PC-3 (cell line): Measurements from ENCODE around the gene PCSK5. TPM values are rescaled to one million over a fixed set of nuclear protein-coding genes. Genes with fewer than 3 reads are reported as not detected.

ENCODE experiments used
- ATAC-seq: fragments of 200-7000 bp; cut with Tn5 transposase; 2 replicates; pipeline ENCODE4 v1.9.1; 2020; ENCODE audit warnings: mild to moderate bottlenecking, moderate library complexity
- BruUV-seq: library from RNA; stranded (reverse); fragments of 400-500 nt; replicated peaks from 2 replicates; lab custom pipeline; 2021; lab: Mats Ljungman, UMichigan
- CTCF ChIA-PET: fragments of 300-600 bp; sonication (Branson Sonifier 250); formaldehyde crosslinking; loops from one replicate; lab custom pipeline; 2022; ENCODE audit warnings: antibody characterized with exemption; lab: Charles Lee
- POLR2A ChIA-PET: fragments of 300-600 bp; sonication (Branson Sonifier 250); formaldehyde crosslinking; loops from one replicate; lab custom pipeline; 2022; ENCODE audit warnings: antibody characterized with exemption; ENCODE audit not compliant: unreplicated experiment; lab: Charles Lee
- DNase-seq: peaks from one replicate; pipeline ENCODE4 v3.0.0-alpha.2; 2015
- H2AFZ ChIP-seq: fragments of 300-600 bp; sonication (generic); 2 replicates; pipeline ENCODE4 v1.6.0; 2016; ENCODE audit warnings: antibody characterized with exemption, low read length
- H3F3A ChIP-seq: fragments of 300-600 bp; sonication (generic); one replicate; pipeline ENCODE4 v1.6.0; 2017; ENCODE audit warnings: antibody characterized with exemption, low read length, control low read depth, mild to moderate bottlenecking; ENCODE audit not compliant: unreplicated experiment
- H3K27ac ChIP-seq: fragments of 300-600 bp; sonication (generic); 2 replicates; pipeline ENCODE4 v1.5.1; 2016; ENCODE audit warnings: mild to moderate bottlenecking, low read length
- H3K27me3 ChIP-seq: fragments of 300-600 bp; sonication (generic); 2 replicates; pipeline ENCODE4 v1.6.1; 2016; ENCODE audit warnings: low read length, mixed read lengths
- H3K36me3 ChIP-seq: fragments of 300-600 bp; sonication (generic); 2 replicates; pipeline ENCODE4 v1.6.1; 2016; ENCODE audit warnings: low read depth, mixed run types, low read length, mixed read lengths
- H3K4me1 ChIP-seq: fragments of 300-600 bp; sonication (generic); 2 replicates; pipeline ENCODE4 v1.5.1; 2016; ENCODE audit warnings: low read length; ENCODE audit not compliant: insufficient read depth
- H3K4me2 ChIP-seq: fragments of 300-600 bp; sonication (generic); 2 replicates; pipeline ENCODE4 v1.6.0; 2016; ENCODE audit warnings: low read length
- H3K4me3 ChIP-seq: fragments of 300-600 bp; sonication (generic); 2 replicates; pipeline ENCODE4 v1.5.1; 2016; ENCODE audit warnings: mild to moderate bottlenecking, low read length, mixed read lengths
- H3K79me2 ChIP-seq: fragments of 300-600 bp; sonication (generic); 2 replicates; pipeline ENCODE4 v1.6.1; 2017; ENCODE audit warnings: low read length, mixed read lengths
- H3K9ac ChIP-seq: fragments of 300-600 bp; sonication (generic); 2 replicates; pipeline ENCODE4 v1.6.0; 2016; ENCODE audit warnings: mild to moderate bottlenecking, low read length
- H3K9me2 ChIP-seq: fragments of 300-600 bp; sonication (generic); replicated peaks from 2 replicates; pipeline ENCODE4 v1.6.1; 2016; ENCODE audit warnings: mixed run types, low read length, mixed read lengths
- H3K9me3 ChIP-seq: fragments of 300-600 bp; sonication (generic); 2 replicates; pipeline ENCODE4 v1.6.1; 2016; ENCODE audit warnings: low read length, mixed read lengths
- H4K20me1 ChIP-seq: fragments of 300-600 bp; sonication (generic); 2 replicates; pipeline ENCODE4 v1.6.1; 2016; ENCODE audit warnings: low read length, mixed read lengths
- EZH2 ChIP-seq: fragments of 300-600 bp; sonication (generic); IDR thresholded peaks from one replicate; pipeline ENCODE4 v1.6.1; 2017; ENCODE audit warnings: antibody characterized with exemption, mild to moderate bottlenecking, low read length; ENCODE audit not compliant: unreplicated experiment
- EZH2phosphoT487 ChIP-seq: fragments of 300-600 bp; sonication (generic); IDR thresholded peaks from 2 replicates; pipeline ENCODE4 v1.6.1; 2018; ENCODE audit warnings: mild to moderate bottlenecking, antibody characterized with exemption, low read length, borderline replicate concordance
- intact Hi-C: fragments of 100-400 bp; cut with micrococcal nuclease; formaldehyde crosslinking; loops from 2 replicates; pipeline ENCODE4 v1.9.0; 2023
- total RNA-seq: library from RNA; depleted of rRNA; stranded (reverse); fragments of >200 nt; gene quantifications from 2 replicates; pipeline ENCODE4 v1.2.3, GENCODE V29; 2014
- TF ChIP-seq, protein P1 (sequence below): fragments of 300-600 bp; sonication (generic); conservative IDR thresholded peaks from 2 replicates; pipeline ENCODE4 v1.5.1; 2017; ENCODE audit warnings: antibody characterized with exemption, low read depth, mild to moderate bottlenecking, low read length

The PCSK5 gene
- total RNA-seq, 1 experiment from 2014 or later = not detected

DNA sequence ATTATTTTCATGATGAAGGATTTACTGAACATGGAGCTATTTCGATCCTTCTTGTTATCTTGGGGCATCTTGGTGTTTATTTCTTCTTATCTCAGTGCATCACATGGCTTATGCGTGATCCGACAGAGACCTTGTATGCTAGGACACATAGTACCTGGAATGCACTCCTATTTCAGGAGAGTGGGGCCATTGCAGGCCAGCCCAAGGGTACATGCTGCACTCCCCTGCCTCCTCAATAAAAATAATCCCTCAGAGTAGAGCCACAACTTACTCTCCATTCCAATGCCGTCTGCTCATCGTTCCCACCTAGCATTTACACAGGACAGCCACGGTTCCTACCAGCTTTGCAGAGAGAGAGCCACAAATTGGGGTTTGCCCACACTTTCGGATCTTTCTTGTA is 43.5 kb downstream of the PCSK5 start:
- Histone ChIP-seq H3K27ac (no peak overlapping the region), H3K9me3 (no peaks in the 10 kb centered on the region), H3F3A (no peaks in the 10 kb centered on the region), H3K4me1 (no peaks in the 10 kb centered on the region), H3K27me3 (no peaks in the 10 kb centered on the region), H3K9me2 (no peaks in the 10 kb centered on the region), H3K4me3 (no peak overlapping the region), H4K20me1 (no peaks in the 10 kb centered on the region), H3K79me2 (no peaks in the 10 kb centered on the region), H3K36me3 (no peaks in the 10 kb centered on the region), H3K4me2 (no peak overlapping the region), H3K9ac (no peak overlapping the region), H2AFZ (no peak overlapping the region)
- no TSS peak for BruUV-seq
- no peak for DNase-seq
- ATAC-seq = no peak
- intact Hi-C loops = no loop called here
- TF ChIP-seq, protein P1, sequence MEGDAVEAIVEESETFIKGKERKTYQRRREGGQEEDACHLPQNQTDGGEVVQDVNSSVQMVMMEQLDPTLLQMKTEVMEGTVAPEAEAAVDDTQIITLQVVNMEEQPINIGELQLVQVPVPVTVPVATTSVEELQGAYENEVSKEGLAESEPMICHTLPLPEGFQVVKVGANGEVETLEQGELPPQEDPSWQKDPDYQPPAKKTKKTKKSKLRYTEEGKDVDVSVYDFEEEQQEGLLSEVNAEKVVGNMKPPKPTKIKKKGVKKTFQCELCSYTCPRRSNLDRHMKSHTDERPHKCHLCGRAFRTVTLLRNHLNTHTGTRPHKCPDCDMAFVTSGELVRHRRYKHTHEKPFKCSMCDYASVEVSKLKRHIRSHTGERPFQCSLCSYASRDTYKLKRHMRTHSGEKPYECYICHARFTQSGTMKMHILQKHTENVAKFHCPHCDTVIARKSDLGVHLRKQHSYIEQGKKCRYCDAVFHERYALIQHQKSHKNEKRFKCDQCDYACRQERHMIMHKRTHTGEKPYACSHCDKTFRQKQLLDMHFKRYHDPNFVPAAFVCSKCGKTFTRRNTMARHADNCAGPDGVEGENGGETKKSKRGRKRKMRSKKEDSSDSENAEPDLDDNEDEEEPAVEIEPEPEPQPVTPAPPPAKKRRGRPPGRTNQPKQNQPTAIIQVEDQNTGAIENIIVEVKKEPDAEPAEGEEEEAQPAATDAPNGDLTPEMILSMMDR = no peak
- TF ChIP-seq EZH2phosphoT487 = no peak
- TF ChIP-seq EZH2 = no peak
- ChIA-PET CTCF (no interaction called here), POLR2A (no interaction called here)

DNA sequence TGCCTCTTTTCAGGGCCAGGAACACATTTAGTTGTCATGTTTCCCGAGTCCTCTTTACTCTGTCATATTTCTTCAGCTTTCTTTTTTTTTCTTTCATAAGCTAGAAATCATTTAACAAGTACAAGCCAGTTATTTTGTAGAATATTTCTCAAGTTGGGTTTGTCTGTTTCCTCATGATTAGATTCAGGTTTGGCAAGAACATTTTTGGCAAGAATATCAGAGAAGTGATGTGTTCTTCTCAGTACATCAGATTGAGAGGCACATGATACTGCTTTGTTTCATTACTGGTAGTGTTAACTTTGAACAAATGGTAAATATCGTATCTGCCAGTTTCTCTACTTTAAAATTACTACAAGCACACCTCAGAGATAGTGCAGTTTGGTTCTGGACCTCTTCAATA is 45.1 kb downstream of the PCSK5 start:
- Histone ChIP-seq H3K9ac (no peak overlapping the region), H3K4me3 (no peak overlapping the region), H3K4me2 (no peak overlapping the region), H3K9me2 (no peaks in the 10 kb centered on the region), H3K27ac (no peak overlapping the region), H2AFZ (no peak overlapping the region), H4K20me1 (no peaks in the 10 kb centered on the region), H3K27me3 (no peaks in the 10 kb centered on the region), H3K36me3 (no peaks in the 10 kb centered on the region), H3K4me1 (no peaks in the 10 kb centered on the region), H3K79me2 (no peaks in the 10 kb centered on the region), H3K9me3 (no peaks in the 10 kb centered on the region), H3F3A (no peaks in the 10 kb centered on the region)
- ChIA-PET CTCF (no interaction called here), POLR2A (no interaction called here)
- no TSS peak for BruUV-seq
- intact Hi-C loops = no loop called here
- TF ChIP-seq EZH2phosphoT487 (no peak), EZH2 (no peak)
- TF ChIP-seq, protein P1 = no peak
- DNase-seq (no peak), ATAC-seq (no peak)

DNA sequence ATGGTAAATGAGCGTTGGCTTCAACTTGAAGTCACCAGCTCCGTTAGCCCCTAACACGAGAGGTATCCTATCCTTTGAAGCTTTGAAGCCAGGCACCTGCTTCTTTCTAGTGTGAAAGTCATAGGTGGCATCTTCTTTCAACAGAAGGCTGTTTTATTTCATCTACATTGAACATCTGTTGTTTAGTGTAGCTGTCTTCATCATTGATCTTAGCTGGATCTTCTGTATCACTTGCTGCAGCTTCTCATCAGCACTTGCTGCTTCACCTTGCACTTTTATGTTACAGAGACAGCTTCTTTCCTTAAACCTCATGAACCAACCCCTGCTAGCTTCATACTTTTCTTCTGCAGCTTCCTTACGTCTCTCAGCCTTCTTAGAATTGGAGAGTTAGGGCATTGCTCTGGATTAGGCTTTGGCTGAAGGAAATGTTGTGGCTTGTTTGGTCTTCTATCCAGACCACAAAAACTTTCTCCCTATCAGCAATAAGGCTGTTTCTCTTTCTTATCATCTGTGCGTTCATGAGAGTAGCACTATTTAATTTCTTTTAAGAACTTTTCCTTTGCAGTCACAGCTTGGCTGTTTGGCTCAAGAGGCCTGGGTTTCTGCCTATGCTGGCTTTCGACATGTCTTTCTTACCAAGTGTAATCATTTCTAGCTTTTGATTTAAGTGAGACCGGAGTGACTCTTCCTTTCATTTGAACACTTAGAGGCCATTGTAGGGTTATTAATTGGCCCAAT is 47.2 kb downstream of the PCSK5 start:
- Histone ChIP-seq H3K9me2 (no peaks in the 10 kb centered on the region), H3K4me3 (no peak overlapping the region), H3K27ac (no peak overlapping the region), H3K27me3 (no peaks in the 10 kb centered on the region), H2AFZ (no peak overlapping the region), H3K9me3 (no peaks in the 10 kb centered on the region), H3F3A (no peaks in the 10 kb centered on the region), H3K4me1 (no peaks in the 10 kb centered on the region), H4K20me1 (no peaks in the 10 kb centered on the region), H3K79me2 (no peaks in the 10 kb centered on the region), H3K9ac (no peak overlapping the region), H3K36me3 (no peaks in the 10 kb centered on the region), H3K4me2 (no peak overlapping the region)
- ChIA-PET POLR2A (no interaction called here), CTCF (no interaction called here)
- no TSS peak for BruUV-seq
- no peak for ATAC-seq
- intact Hi-C loops = no loop called here
- DNase-seq = no peak
- TF ChIP-seq EZH2phosphoT487 (no peak), EZH2 (no peak)
- TF ChIP-seq, protein P1 = no peak
